Liver (tissue), 9 donors: ENCODE data around the gene PPFIA1. TPM values are rescaled to one million over a fixed set of nuclear protein-coding genes. Genes with fewer than 3 reads are reported as not detected.

Source experiments
- DNase-seq: peaks from one replicate; pipeline ENCODE4 v3.0.0-alpha.2; 2017; ENCODE audit warnings: low spot score
- H3K27ac ChIP-seq, 2 donors: one replicate each; pipeline ENCODE4 v1.7.0; 2013; ENCODE audit warnings: inconsistent platforms in 2 of 2, low read length in 2 of 2, control low read depth in 1 of 2, low read depth in 1 of 2, mild to moderate bottlenecking in 1 of 2
- H3K27me3 ChIP-seq, 4 donors: one replicate each; pipeline versions ENCODE4 v1.6.1 to v1.7.0; 2013; ENCODE audit warnings: low read length in 3 of 4, inconsistent platforms in 1 of 4, mild to moderate bottlenecking in 1 of 4, moderate library complexity in 1 of 4; ENCODE audit not compliant: control insufficient read depth in 4 of 4, insufficient read depth in 4 of 4
- H3K36me3 ChIP-seq, 4 donors: one replicate each; pipeline versions ENCODE4 v1.6.1 to v1.7.0; 2013; ENCODE audit warnings: low read length in 3 of 4, mild to moderate bottlenecking in 3 of 4, low read depth in 1 of 4, moderate library complexity in 1 of 4; ENCODE audit not compliant: control insufficient read depth in 4 of 4, insufficient read depth in 3 of 4
- H3K4me1 ChIP-seq, 4 donors: one replicate each; pipeline versions ENCODE4 v1.6.1 to v1.7.0; 2013; ENCODE audit warnings: low read length in 3 of 4, mild to moderate bottlenecking in 3 of 4, moderate library complexity in 1 of 4; ENCODE audit not compliant: control insufficient read depth in 4 of 4, insufficient read depth in 4 of 4
- H3K4me3 ChIP-seq, 3 donors: one replicate each; pipeline versions ENCODE4 v1.6.1 to v1.7.0; 2013; ENCODE audit warnings: low read length in 3 of 3, control low read depth in 1 of 3, low read depth in 1 of 3, mild to moderate bottlenecking in 1 of 3
- H3K9ac ChIP-seq, 2 donors: one replicate each; pipeline ENCODE4 v1.7.0; 2013; ENCODE audit warnings: low read length in 2 of 2, mild to moderate bottlenecking in 2 of 2, moderate library complexity in 2 of 2, control low read depth in 1 of 2, low read depth in 1 of 2
- H3K9me3 ChIP-seq, 4 donors: one replicate each; pipeline versions ENCODE4 v1.6.1 to v1.7.0; 2013; ENCODE audit warnings: low read length in 3 of 4; ENCODE audit not compliant: control insufficient read depth in 4 of 4
- ATF3 ChIP-seq: IDR thresholded peaks from 2 replicates; pipeline ENCODE4 v1.6.1; 2016; ENCODE audit warnings: antibody characterized with exemption
- CTCF ChIP-seq: fragments of 150-350 bp; IDR thresholded peaks from 2 replicates; pipeline ENCODE4 v1.5.1; 2017; ENCODE audit warnings: improper control_type of control experiment, low read depth, low read length; ENCODE audit not compliant: missing input control
- EGR1 ChIP-seq, 2 donors: IDR thresholded peaks; 2 replicates each; pipeline ENCODE4 v1.6.1; 2016 to 2018; ENCODE audit warnings: antibody characterized with exemption in 2 of 2, low read depth in 2 of 2
- FOXA2 ChIP-seq: IDR thresholded peaks from 2 replicates; pipeline ENCODE4 v1.6.1; 2016; ENCODE audit warnings: antibody characterized with exemption
- GABPA ChIP-seq, 2 donors: IDR thresholded peaks in 1 of 2; conservative IDR thresholded peaks in 1 of 2; 2 replicates each; pipeline ENCODE4 v1.6.1; 2016; ENCODE audit warnings: antibody characterized with exemption in 2 of 2, mild to moderate bottlenecking in 1 of 2, moderate library complexity in 1 of 2
- JUND ChIP-seq, 2 donors: IDR thresholded peaks; 2 replicates each; pipeline ENCODE4 v1.6.1; 2016; ENCODE audit warnings: antibody characterized with exemption in 2 of 2
- RAD21 ChIP-seq, 2 donors: IDR thresholded peaks; 2 replicates each; pipeline ENCODE4 v1.6.1; 2016; ENCODE audit warnings: antibody characterized with exemption in 2 of 2, mild to moderate bottlenecking in 2 of 2
- RXRA ChIP-seq, 2 donors: IDR thresholded peaks; 2 replicates each; pipeline ENCODE4 v1.6.1; 2017 to 2018; ENCODE audit warnings: antibody characterized with exemption in 2 of 2, mild to moderate bottlenecking in 1 of 2
- SP1 ChIP-seq: IDR thresholded peaks from 2 replicates; pipeline ENCODE4 v1.6.1; 2018; ENCODE audit warnings: antibody characterized with exemption, mild to moderate bottlenecking
- YY1 ChIP-seq: IDR thresholded peaks from 2 replicates; pipeline ENCODE4 v1.6.1; 2016; ENCODE audit warnings: antibody characterized with exemption, mild to moderate bottlenecking
- WGBS: extraction: QIAGEN DNeasy Blood & Tissue Kit; methylation state at CpG from one replicate; pipeline ENCODE4 v1.1.7; 2013; 5-methylcytosine and 5-hydroxymethylcytosine counted together
- polyA plus RNA-seq, 2 donors: library from polyadenylated mRNA; stranded (reverse) in 1 of 2; unstranded in 1 of 2; fragments of 200-250 nt in 1 of 2; fragments of >200 nt in 1 of 2; fragmentation: Nextera tagmentation in 1 of 2; extraction: Ambion mirVana in 1 of 2; gene quantifications; one replicate each; pipeline versions ENCODE4 v1.2.1 to v1.2.3, GENCODE V29; 2013 to 2015
- total RNA-seq, 2 donors: library from RNA; depleted of rRNA; stranded (reverse); fragments of >200 nt; gene quantifications; one replicate each; pipeline ENCODE4 v1.2.3, GENCODE V29; 2014
- donor health status: healthy.
- donor health status: healthy.
- donor health status: healthy.
- donor health status: healthy.
- donor health status: healthy.

Gene PPFIA1
- total and polyA plus RNA-seq, 4 donors = 9.9 to 39.6 (median 14.5) TPM

- TF ChIP-seq RAD21 (IDR thresholded peaks at IDR 0.05) (no peak), JUND (IDR thresholded peaks at IDR 0.05) (no peak), EGR1 (IDR thresholded peaks at IDR 0.05; ENCODE audit: low read depth in 2 of 2) (no peak), CTCF (no peak)
- no peak overlapping the region for H3K9ac ChIP-seq
- no peaks in the 10 kb centered on the region for H3K27me3 ChIP-seq
- no peak overlapping the region for H3K27ac ChIP-seq
- no peaks in the 10 kb centered on the region for H3K9me3 ChIP-seq
- no peak overlapping the region for H3K4me3 ChIP-seq
- DNase-seq = no peak
- no peaks in the 10 kb centered on the region for H3K4me1 ChIP-seq
- H3K36me3 ChIP-seq = peaks cover 11 to 71% (median 27%) of the 10 kb centered on the region in 4 donors
- WGBS = 89% methylated on average over 14 of the region's 14 CpGs
Measured at GRCh38 chr11:70424765-70425344, 154.4 kb downstream of the PPFIA1 start.

GRCh38 chr11:70427436-70427835 lies 156.9 kb downstream of the PPFIA1 start:
- no peak for DNase-seq
- no peak overlapping the region for H3K27ac ChIP-seq
- H3K9ac ChIP-seq = no peak overlapping the region
- no peaks in the 10 kb centered on the region for H3K9me3 ChIP-seq
- H3K36me3 ChIP-seq = peaks cover 7 to 67% (median 29%) of the 10 kb centered on the region in 4 donors
- peaks cover 0 to 4% (median 0%) of the 10 kb centered on the region in 4 donors for H3K4me1 ChIP-seq
- TF ChIP-seq CTCF = no peak
- H3K27me3 ChIP-seq = no peaks in the 10 kb centered on the region
- WGBS = 97% methylated on average over 11 of the region's 11 CpGs
- no peak overlapping the region for H3K4me3 ChIP-seq

GRCh38 chr11:70428701-70429427 lies 158.4 kb downstream of the PPFIA1 start:
- Histone ChIP-seq H3K4me1 (peaks cover 0 to 4% (median 0%) of the 10 kb centered on the region in 4 donors), H3K27me3 (no peaks in the 10 kb centered on the region), H3K4me3 (no peak overlapping the region), H3K36me3 (peaks cover 10 to 74% (median 30%) of the 10 kb centered on the region in 4 donors), H3K27ac (no peak overlapping the region), H3K9me3 (no peaks in the 10 kb centered on the region), H3K9ac (no peak overlapping the region)
- 96% methylated on average over 18 of the region's 18 CpGs for WGBS
- no peak for DNase-seq
- no peak for TF ChIP-seq ATF3
- no peak for TF ChIP-seq SP1
- no peak for TF ChIP-seq CTCF
- TF ChIP-seq YY1 = no peak
- no peak for TF ChIP-seq FOXA2
- no peak for TF ChIP-seq RXRA (IDR thresholded peaks at IDR 0.05)
- no peak for TF ChIP-seq GABPA (IDR thresholded peaks at IDR 0.05 in 1 of 2, conservative IDR thresholded peaks at IDR 0.05 in 1 of 2)
